Lower lobe of right lung (tissue), 2 donors: Measurements from ENCODE around the gene RGMA. TPM values are rescaled to one million over a fixed set of nuclear protein-coding genes. Genes with fewer than 3 reads are reported as not detected.

Source experiments
- ATAC-seq, 2 donors: fragments of 200-7000 bp; cut with Tn5 transposase; one replicate each; pipeline ENCODE4 v1.9.1; 2020 to 2022; ENCODE audit warnings: mild to moderate bottlenecking in 2 of 2, moderate library complexity in 2 of 2
- DNase-seq: peaks from one replicate; pipeline ENCODE4 v3.0.0-alpha.2; 2020
- H3K27ac ChIP-seq: fragments of 200-600 bp; one replicate; pipeline ENCODE4 v1.8.0; 2022
- H3K27me3 ChIP-seq: fragments of 200-600 bp; one replicate; pipeline ENCODE4 v1.8.0; 2022; ENCODE audit warnings: low read depth
- H3K36me3 ChIP-seq: fragments of 200-600 bp; one replicate; pipeline ENCODE4 v1.8.0; 2022; ENCODE audit warnings: mild to moderate bottlenecking
- H3K4me1 ChIP-seq: fragments of 200-600 bp; one replicate; pipeline ENCODE4 v1.8.0; 2022
- H3K4me3 ChIP-seq: fragments of 200-600 bp; one replicate; pipeline ENCODE4 v1.8.0; 2022; ENCODE audit warnings: mild to moderate bottlenecking
- H3K9me3 ChIP-seq: fragments of 200-600 bp; one replicate; pipeline ENCODE4 v1.8.0; 2022
- intact Hi-C: fragments of 100-400 bp; cut with DNase I; formaldehyde crosslinking; loops from one replicate; pipeline ENCODE4 v1.11.0; 2022
- total RNA-seq: library from RNA; stranded (reverse); fragmentation: NEBNext Ultra II Directional; extraction: Animal tissue kit (Norgen Biotek cat#: 25700); gene quantifications from one replicate; pipeline ENCODE4 v1.2.1, GENCODE V29; 2021
- TF ChIP-seq, protein P1 (sequence below): fragments of 200-600 bp; IDR thresholded peaks from one replicate; pipeline ENCODE4 v1.8.0; 2022; ENCODE audit warnings: antibody characterized with exemption, mild to moderate bottlenecking
- donor health status: DM: no; HTN: yes; CAD: no; lungs with severe emphysema.

RGMA gene
- total RNA-seq, 1 donor from 2014 or later: 9.7 TPM

DNA sequence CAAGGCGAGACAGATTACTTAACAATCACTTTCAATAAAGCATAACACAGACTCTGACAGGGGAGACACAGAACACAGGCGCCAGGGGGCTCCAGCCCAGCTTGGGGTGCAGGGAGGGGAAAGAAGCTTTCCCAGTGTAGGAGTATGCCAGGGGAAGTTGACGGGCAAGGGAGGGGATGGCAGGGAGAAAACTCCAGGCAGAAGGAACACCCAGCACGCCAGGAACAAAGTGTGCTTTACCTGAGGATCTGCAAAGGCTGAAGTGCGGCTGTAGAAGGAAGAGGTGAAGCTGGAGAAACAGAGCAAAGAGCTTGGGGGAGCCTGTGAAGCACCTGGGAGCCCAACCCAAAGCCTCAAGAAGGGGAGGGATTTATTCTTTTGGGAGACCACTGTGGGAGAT lies 12.1 kb downstream of the RGMA start:
- H3K27me3 ChIP-seq: peaks cover 28% of the 10 kb centered on the region
- no peaks in the 10 kb centered on the region for H3K36me3 ChIP-seq
- intact Hi-C loops: no loop called here
- peaks cover 14% of the 10 kb centered on the region for H3K4me1 ChIP-seq
- TF ChIP-seq, protein P1, sequence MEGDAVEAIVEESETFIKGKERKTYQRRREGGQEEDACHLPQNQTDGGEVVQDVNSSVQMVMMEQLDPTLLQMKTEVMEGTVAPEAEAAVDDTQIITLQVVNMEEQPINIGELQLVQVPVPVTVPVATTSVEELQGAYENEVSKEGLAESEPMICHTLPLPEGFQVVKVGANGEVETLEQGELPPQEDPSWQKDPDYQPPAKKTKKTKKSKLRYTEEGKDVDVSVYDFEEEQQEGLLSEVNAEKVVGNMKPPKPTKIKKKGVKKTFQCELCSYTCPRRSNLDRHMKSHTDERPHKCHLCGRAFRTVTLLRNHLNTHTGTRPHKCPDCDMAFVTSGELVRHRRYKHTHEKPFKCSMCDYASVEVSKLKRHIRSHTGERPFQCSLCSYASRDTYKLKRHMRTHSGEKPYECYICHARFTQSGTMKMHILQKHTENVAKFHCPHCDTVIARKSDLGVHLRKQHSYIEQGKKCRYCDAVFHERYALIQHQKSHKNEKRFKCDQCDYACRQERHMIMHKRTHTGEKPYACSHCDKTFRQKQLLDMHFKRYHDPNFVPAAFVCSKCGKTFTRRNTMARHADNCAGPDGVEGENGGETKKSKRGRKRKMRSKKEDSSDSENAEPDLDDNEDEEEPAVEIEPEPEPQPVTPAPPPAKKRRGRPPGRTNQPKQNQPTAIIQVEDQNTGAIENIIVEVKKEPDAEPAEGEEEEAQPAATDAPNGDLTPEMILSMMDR: no peak
- no peak for DNase-seq
- no peak for ATAC-seq
- H3K4me3 ChIP-seq: no peak overlapping the region
- no peak overlapping the region for H3K27ac ChIP-seq
- H3K9me3 ChIP-seq: no peaks in the 10 kb centered on the region

DNA sequence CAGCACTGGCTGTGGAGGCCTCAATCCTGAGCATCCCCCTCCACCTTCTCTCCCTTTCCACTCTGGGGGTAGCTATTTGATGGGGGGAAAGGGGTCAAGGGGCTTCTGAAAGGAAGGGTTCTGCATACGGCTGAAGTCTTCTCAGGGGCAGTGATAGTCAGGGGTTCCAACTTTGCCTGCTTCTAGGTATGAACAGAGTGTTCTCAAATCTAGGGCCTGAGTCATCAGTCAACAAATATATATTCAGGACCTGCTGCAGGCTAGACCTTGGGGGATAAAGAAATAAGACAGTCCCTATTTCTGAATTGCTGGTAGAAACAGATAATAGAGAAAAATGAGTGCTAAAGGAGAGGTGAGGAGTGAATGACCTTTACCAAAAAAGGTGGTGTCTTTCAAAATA lies 12.8 kb downstream of the RGMA start:
- H3K4me1 ChIP-seq: peaks cover 15% of the 10 kb centered on the region

DNA sequence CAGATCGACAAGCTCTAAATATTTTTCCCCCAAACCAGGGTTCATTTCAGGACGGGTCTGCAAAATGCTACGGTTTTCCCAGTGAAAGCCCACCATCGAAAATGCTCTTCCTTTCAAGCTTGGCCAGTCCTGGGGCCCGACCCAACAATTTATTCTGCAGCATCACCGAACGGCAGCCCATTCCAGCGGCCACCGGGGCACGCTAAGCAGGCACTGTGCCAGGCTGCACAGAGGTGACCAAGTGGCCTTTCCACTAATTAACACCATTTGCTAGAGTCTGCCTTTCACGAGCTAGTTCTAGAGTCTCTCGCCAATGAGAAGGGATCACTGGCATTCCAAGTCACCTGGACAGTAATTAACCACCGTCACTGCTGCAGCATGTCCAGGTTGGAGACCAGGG lies 14.4 kb downstream of the RGMA start:
- DNase-seq: no peak
- Histone ChIP-seq H3K4me3 (no peak overlapping the region), H3K27me3 (peaks cover 39% of the 10 kb centered on the region), H3K9me3 (no peaks in the 10 kb centered on the region), H3K36me3 (no peaks in the 10 kb centered on the region), H3K27ac (no peak overlapping the region), H3K4me1 (peaks cover 15% of the 10 kb centered on the region)
- ATAC-seq: no peak
- intact Hi-C loops: no loop called here
- TF ChIP-seq, protein P1: no peak

More for the DNA sequence above, 12.8 kb downstream of the RGMA start:
- DNase-seq (no peak), ATAC-seq (no peak)
- no peaks in the 10 kb centered on the region for H3K36me3 ChIP-seq
- H3K27ac ChIP-seq: no peak overlapping the region
- H3K27me3 ChIP-seq: peaks cover 34% of the 10 kb centered on the region
- H3K4me3 ChIP-seq: no peak overlapping the region
- intact Hi-C loops: no loop called here
- TF ChIP-seq, protein P1: no peak
- H3K9me3 ChIP-seq: no peaks in the 10 kb centered on the region

DNA sequence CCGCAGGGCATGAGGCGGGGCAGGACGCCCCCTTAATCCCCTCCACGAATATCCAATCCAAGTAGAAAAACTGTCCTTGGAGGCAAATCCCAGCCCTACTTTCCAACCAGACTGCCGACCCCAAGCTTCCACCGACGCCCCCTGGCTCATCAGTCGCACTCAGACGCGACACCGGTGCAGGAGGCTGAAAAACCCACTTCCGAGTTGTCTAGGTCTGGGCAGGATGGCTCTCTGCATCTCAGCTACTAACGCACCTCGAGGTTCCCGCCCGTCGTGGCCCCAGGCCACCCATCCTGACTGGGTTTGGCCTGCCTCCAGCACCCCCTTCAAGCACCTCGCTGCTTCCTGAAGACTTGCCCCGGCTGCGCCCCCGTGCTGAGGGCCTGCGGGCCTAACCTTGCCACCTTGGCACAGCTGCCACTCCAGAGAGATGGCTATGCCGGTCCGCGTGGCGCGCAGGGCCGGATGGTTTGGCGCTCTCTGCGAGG lies 15.5 kb downstream of the RGMA start:
- H3K4me1 ChIP-seq: peaks cover 15% of the 10 kb centered on the region

DNA sequence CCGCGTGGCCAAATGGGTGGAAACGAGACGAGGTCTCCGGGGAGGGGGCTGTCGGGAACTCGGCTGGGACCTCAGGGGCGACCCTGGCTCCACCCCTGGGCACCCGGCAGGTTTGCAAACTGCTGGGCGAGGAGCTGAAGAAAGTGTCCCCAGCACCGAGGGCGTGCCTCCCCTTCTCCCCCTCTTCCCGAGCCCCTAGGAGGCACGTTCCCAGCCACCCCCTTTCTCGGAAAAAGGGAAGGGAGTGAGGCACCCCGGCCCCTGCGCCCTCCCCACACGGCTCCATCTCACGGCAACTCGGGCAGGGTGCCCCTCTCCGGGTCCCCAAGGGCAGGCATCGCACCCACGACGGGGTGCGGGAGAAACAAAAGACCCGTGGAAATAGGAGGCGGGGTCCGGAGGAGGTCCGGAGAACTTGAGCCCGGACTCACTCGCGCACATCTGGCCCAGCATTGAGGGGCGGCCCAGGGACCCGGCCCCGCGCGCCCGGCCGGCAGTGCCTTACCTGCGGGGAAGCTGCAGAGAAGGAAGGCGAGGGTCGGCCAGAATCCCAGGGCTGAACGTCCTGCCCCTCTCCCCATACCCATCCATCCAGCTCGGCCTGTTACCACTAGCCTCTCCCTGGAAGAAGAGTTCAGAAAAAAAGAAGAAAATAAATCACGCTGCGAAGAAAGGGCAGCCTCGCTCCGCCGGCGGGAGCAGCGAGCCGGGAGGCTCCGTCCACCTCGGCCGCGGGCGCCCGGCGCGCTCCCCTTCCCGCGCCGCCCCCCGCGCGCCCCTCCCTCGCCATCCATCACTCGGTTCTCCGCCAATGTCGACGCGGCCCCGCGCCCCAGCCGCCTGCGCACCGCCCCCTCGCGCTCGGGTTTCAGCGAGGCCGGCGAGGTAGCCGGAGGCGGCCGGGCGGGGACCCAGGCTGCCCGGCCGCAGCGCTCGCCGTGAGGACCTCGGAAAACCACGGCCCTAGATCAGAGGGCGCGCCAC lies 16.3 kb downstream of the RGMA start:
- H3K9me3 ChIP-seq: no peaks in the 10 kb centered on the region
- peak overlapping the region; percentile 61 for H3K27ac ChIP-seq
- H3K4me3 ChIP-seq: peak overlapping the region; percentile 65
- intact Hi-C loops: no loop called here
- TF ChIP-seq, protein P1: no peak
- DNase-seq (peak; percentile 82), ATAC-seq (peak; percentile 94 to 95)
- peaks cover 39% of the 10 kb centered on the region for H3K27me3 ChIP-seq
- H3K36me3 ChIP-seq: no peaks in the 10 kb centered on the region
- H3K4me1 ChIP-seq: peaks cover 15% of the 10 kb centered on the region

More for the DNA sequence above, 15.5 kb downstream of the RGMA start:
- intact Hi-C loops: no loop called here
- Histone ChIP-seq H3K4me3 (peak overlapping the region; percentile 65), H3K27ac (no peak overlapping the region), H3K36me3 (no peaks in the 10 kb centered on the region), H3K9me3 (no peaks in the 10 kb centered on the region), H3K27me3 (peaks cover 39% of the 10 kb centered on the region)
- DNase-seq (peak; percentile 57), ATAC-seq (peak; percentile 9 to 25)
- TF ChIP-seq, protein P1: no peak
